Activated T-helper 2 cell treated with anti-CD3 and anti-CD28 coated beads, Interferon-gamma antibody, Interleukin-2, Interleukin-4, amounts not matched to agents 10 μg/mL and 5 μg/mL and 100 μg/mL, durations not matched to agents 14 hours and 24 hours and 36 hours (primary cell): Measurements from ENCODE around the gene PTGDR2. TPM values are rescaled to one million over a fixed set of nuclear protein-coding genes. Genes with fewer than 3 reads are reported as not detected.

Experiments
- DNase-seq: peaks from one replicate; pipeline ENCODE4 v3.0.0; 2021; ENCODE audit warnings: low spot score
- H3K27ac Mint-ChIP-seq: one replicate; pipeline ENCODE4 v1.8.0; 2021; ENCODE audit warnings: mixed read lengths
- H3K27me3 Mint-ChIP-seq: one replicate; pipeline ENCODE4 v1.8.0; 2021; ENCODE audit warnings: low read depth, mixed read lengths
- H3K36me3 Mint-ChIP-seq: one replicate; pipeline ENCODE4 v1.8.0; 2021; ENCODE audit warnings: low read depth, mixed read lengths
- H3K4me1 Mint-ChIP-seq: one replicate; pipeline ENCODE4 v1.8.0; 2021; ENCODE audit warnings: low read depth, mixed read lengths
- H3K4me3 Mint-ChIP-seq: one replicate; pipeline ENCODE4 v1.8.0; 2021; ENCODE audit warnings: low read depth, mild to moderate bottlenecking, moderate library complexity, mixed read lengths
- H3K9me3 Mint-ChIP-seq: one replicate; pipeline ENCODE4 v1.8.0; 2021; ENCODE audit warnings: mixed read lengths
- intact Hi-C: fragments of 100-400 bp; cut with micrococcal nuclease; formaldehyde crosslinking; loops from one replicate; pipeline ENCODE4 v1.15.1; 2023
- total RNA-seq: library from RNA; stranded (reverse); gene quantifications from 2 replicates; pipeline ENCODE4 v1.2.3, GENCODE V29; 2022

PTGDR2 gene
- total RNA-seq, result 0.28 and 0.32 TPM in 2 replicates

GRCh38 chr11:60855726-60856633, at the start of gene PTGDR2:
Gene PTGDR2, minus strand, starts transcription at chr11:60855950. Its CDS starts 2,228 bp downstream, at chr11:60853722.
- Mint-ChIP-seq H3K4me1 (peaks cover 35% of the 10 kb centered on the region), H3K4me3 (peak within 1 kb of the TSS; percentile 63), H3K36me3 (peaks cover 16% of the 10 kb centered on the region), H3K27me3 (no peaks in the 10 kb centered on the region), H3K27ac (no peak within 1 kb of the TSS), H3K9me3 (no peaks in the 10 kb centered on the region)
- no peak for DNase-seq
- intact Hi-C loops, result no loop called here

GRCh38 chr11:60905047-60905446, 49.3 kb upstream of the PTGDR2 start:
- intact Hi-C loops, result loop anchor here (2.0 kb wide), 1 partner anchor 62 kb away; the partner anchor contains the start of gene CCDC86
- DNase-seq, result no peak
- no peaks in the 10 kb centered on the region for H3K9me3 Mint-ChIP-seq
- peaks cover 10% of the 10 kb centered on the region for H3K27me3 Mint-ChIP-seq
- peaks cover 28% of the 10 kb centered on the region for H3K4me1 Mint-ChIP-seq
- peak overlapping the region; percentile 75 for H3K27ac Mint-ChIP-seq
- H3K36me3 Mint-ChIP-seq, result peaks cover 50% of the 10 kb centered on the region
- H3K4me3 Mint-ChIP-seq, result peak overlapping the region; percentile 82

DNA sequence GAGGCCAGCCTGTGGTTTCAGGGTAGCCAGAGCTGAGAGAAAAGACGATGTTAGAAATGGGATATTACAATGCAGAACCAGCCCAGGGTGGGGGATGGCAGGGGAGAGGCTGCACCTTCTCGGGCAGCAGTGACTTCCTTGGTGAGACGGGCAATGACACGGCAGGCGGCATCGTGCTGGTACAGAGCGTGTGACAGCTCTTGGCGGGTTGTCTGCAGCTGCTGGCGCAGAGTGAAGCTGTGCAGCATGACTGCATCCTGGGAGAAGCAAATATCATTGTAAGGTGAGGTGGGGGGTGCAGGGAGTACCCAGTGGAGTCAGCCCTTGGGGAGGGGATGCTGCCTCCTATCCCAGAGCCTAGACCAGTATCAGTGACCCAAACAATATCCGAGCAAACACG, 46.9 kb upstream of the PTGDR2 start:
- no peaks in the 10 kb centered on the region for H3K27me3 Mint-ChIP-seq
- no peak overlapping the region for H3K27ac Mint-ChIP-seq
- intact Hi-C loops, result no loop called here
- no peaks in the 10 kb centered on the region for H3K9me3 Mint-ChIP-seq
- H3K36me3 Mint-ChIP-seq, result peaks cover 75% of the 10 kb centered on the region
- no peak for DNase-seq
- no peak overlapping the region for H3K4me3 Mint-ChIP-seq
- H3K4me1 Mint-ChIP-seq, result peaks cover 25% of the 10 kb centered on the region

- Mint-ChIP-seq H3K4me1 (peaks cover 19% of the 10 kb centered on the region), H3K4me3 (no peak overlapping the region), H3K36me3 (peaks cover 90% of the 10 kb centered on the region), H3K27ac (no peak overlapping the region), H3K27me3 (no peaks in the 10 kb centered on the region), H3K9me3 (no peaks in the 10 kb centered on the region)
- intact Hi-C loops, result no loop called here
- no peak for DNase-seq
Observed at GRCh38 chr11:60900673-60901404, 45.1 kb upstream of the PTGDR2 start.

DNA sequence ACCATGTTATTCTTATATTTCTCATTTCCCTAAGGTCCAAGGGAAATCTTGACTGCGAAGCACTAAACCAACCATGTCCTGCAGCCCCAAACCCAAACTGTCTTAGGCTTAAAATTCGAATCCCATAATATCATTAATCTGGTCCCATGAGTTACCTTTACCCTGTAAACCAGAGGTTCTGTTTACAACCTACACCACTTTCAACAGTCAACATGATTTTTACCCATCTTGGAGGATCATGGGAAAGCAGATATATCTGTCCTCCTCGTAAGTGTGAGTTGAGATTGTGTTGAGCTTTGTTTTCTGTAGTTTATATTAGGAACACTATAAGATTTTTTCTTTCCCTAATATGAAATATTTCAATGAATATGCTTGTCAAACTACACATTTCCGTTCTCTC, 44.2 kb upstream of the PTGDR2 start:
- Mint-ChIP-seq H3K27ac (no peak overlapping the region), H3K4me3 (no peak overlapping the region), H3K27me3 (no peaks in the 10 kb centered on the region), H3K9me3 (no peaks in the 10 kb centered on the region), H3K4me1 (peaks cover 12% of the 10 kb centered on the region), H3K36me3 (peaks cover 92% of the 10 kb centered on the region)
- intact Hi-C loops, result loop anchor here (1.0 kb wide), 1 partner anchor 69 kb away; no protein-coding TSS in a partner anchor
- DNase-seq, result no peak

- no peak for DNase-seq
- Mint-ChIP-seq H3K27ac (no peak overlapping the region), H3K36me3 (peaks cover 94% of the 10 kb centered on the region), H3K4me3 (no peak overlapping the region), H3K4me1 (peaks cover 9% of the 10 kb centered on the region), H3K9me3 (no peaks in the 10 kb centered on the region), H3K27me3 (no peaks in the 10 kb centered on the region)
- intact Hi-C loops, result loop anchor here (1.0 kb wide), 1 partner anchor 68 kb away; no protein-coding TSS in a partner anchor
Observed at GRCh38 chr11:60899046-60899936, 43.5 kb upstream of the PTGDR2 start.

GRCh38 chr11:60897496-60897895, 41.7 kb upstream of the PTGDR2 start:
- H3K27me3 Mint-ChIP-seq, result no peaks in the 10 kb centered on the region
- H3K9me3 Mint-ChIP-seq, result no peaks in the 10 kb centered on the region
- H3K36me3 Mint-ChIP-seq, result peaks cover 91% of the 10 kb centered on the region
- no peak overlapping the region for H3K4me3 Mint-ChIP-seq
- H3K27ac Mint-ChIP-seq, result no peak overlapping the region
- intact Hi-C loops, result no loop called here
- no peak for DNase-seq
- peaks cover 1% of the 10 kb centered on the region for H3K4me1 Mint-ChIP-seq

DNA sequence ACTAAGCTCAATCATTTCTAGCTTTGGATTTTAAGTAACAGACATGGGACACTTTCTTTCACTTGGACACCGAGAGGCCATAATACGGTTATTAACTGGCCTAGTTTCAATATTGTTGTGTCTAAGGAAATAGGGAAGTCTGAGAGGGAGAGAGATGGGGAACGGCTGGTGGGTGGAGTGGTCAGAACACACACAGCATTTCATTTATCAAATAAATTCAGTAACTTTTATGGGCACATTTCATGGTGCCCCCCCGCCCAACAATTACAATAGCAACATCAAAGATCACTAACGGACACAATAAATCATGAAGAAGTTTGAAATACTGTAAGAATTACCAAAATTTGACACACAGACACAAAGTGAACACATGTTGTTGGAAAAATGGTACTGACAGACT, 39.9 kb upstream of the PTGDR2 start:
- Mint-ChIP-seq H3K27ac (no peak overlapping the region), H3K4me3 (no peak overlapping the region), H3K36me3 (peaks cover 86% of the 10 kb centered on the region), H3K9me3 (no peaks in the 10 kb centered on the region), H3K4me1 (no peaks in the 10 kb centered on the region), H3K27me3 (no peaks in the 10 kb centered on the region)
- no peak for DNase-seq
- intact Hi-C loops, result no loop called here

DNA sequence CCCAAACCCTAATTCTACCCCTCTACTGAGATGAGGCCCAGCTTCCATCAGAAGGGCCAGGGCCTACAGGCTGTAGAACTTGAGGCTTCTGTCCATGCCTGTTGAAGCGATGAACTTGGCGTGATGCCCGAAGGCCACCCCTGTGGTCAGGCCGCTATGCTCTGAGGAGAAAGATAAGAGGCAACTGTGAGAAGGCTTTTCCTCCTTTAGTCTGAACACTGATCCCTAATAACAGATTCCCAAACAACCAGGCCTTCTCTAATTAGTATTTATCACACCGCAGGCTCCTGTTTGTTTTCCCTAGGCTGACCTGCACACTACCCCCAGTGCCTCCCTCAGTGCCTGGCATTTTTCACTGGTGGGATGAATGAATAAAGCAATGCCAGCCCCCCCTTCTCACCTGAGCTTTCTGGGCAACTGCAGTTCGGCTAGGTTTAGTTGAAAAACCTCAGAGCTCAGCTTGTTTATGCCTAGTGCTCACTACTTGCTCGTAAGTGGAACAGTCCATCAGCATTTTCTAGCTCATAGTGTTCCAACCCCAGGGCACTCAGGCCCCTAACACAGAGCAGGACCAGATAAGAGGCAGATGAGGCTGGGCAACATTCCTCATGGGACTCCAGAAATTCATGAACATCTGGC, 35.5 kb upstream of the PTGDR2 start:
- intact Hi-C loops, result no loop called here
- peaks cover 12% of the 10 kb centered on the region for H3K4me1 Mint-ChIP-seq
- DNase-seq, result no peak
- H3K9me3 Mint-ChIP-seq, result no peaks in the 10 kb centered on the region
- no peak overlapping the region for H3K27ac Mint-ChIP-seq
- no peak overlapping the region for H3K4me3 Mint-ChIP-seq
- no peaks in the 10 kb centered on the region for H3K27me3 Mint-ChIP-seq
- peaks cover 71% of the 10 kb centered on the region for H3K36me3 Mint-ChIP-seq

- H3K9me3 Mint-ChIP-seq, result no peaks in the 10 kb centered on the region
- intact Hi-C loops, result no loop called here
- H3K36me3 Mint-ChIP-seq, result peaks cover 70% of the 10 kb centered on the region
- DNase-seq, result no peak
- H3K27ac Mint-ChIP-seq, result no peak overlapping the region
- H3K4me1 Mint-ChIP-seq, result peaks cover 15% of the 10 kb centered on the region
- H3K27me3 Mint-ChIP-seq, result no peaks in the 10 kb centered on the region
- H3K4me3 Mint-ChIP-seq, result no peak overlapping the region
Observed at GRCh38 chr11:60890696-60891095, 34.9 kb upstream of the PTGDR2 start.

GRCh38 chr11:60889869-60890311, 34.1 kb upstream of the PTGDR2 start:
- H3K36me3 Mint-ChIP-seq, result peaks cover 70% of the 10 kb centered on the region
- peaks cover 15% of the 10 kb centered on the region for H3K4me1 Mint-ChIP-seq
- no peaks in the 10 kb centered on the region for H3K9me3 Mint-ChIP-seq
- H3K27me3 Mint-ChIP-seq, result no peaks in the 10 kb centered on the region
- DNase-seq, result no peak
- no peak overlapping the region for H3K4me3 Mint-ChIP-seq
- intact Hi-C loops, result no loop called here
- no peak overlapping the region for H3K27ac Mint-ChIP-seq

GRCh38 chr11:60887556-60887955, 31.8 kb upstream of the PTGDR2 start:
- intact Hi-C loops, result loop anchor here (1.0 kb wide), 2 partner anchors 56 to 112 kb away; no protein-coding TSS in a partner anchor
- H3K27ac Mint-ChIP-seq, result no peak overlapping the region
- peaks cover 70% of the 10 kb centered on the region for H3K36me3 Mint-ChIP-seq
- DNase-seq, result peak; percentile 55
- H3K9me3 Mint-ChIP-seq, result no peaks in the 10 kb centered on the region
- no peaks in the 10 kb centered on the region for H3K27me3 Mint-ChIP-seq
- H3K4me1 Mint-ChIP-seq, result peaks cover 25% of the 10 kb centered on the region
- H3K4me3 Mint-ChIP-seq, result no peak overlapping the region
